Measurements from ENCODE around the gene OR2A12.

OR2A12 gene

DNA sequence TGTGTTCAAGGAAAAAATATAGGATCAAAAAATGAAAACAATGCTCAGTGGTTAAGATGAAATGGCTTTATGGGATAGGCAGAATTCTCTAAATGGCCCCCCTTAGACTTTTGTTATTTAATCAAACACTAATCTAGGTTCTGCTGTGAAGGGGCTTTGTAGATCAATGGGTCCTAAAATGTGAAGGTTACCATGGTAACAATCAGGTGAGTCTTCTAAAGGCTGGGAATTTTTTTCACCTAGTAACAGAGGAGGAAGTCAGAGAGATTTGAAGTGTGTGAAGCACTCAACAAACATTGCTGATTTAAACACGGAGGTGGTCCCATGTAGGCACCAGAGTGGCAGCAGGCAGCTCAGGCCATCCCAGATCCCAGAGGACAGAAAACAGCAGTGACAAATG is 48.0 kb downstream of the OR2A12 start:
- Histone ChIP-seq H3K9me3 (ENCODE audit: control insufficient read depth, insufficient read depth, low read length) (no peaks in the 10 kb centered on the region), H3K4me1 (ENCODE audit: insufficient read depth, low read length) (no peaks in the 10 kb centered on the region), H3K9ac (ENCODE audit: low read depth, low read length) (no peak overlapping the region), H3K36me3 (ENCODE audit: insufficient read depth, low read length) (no peaks in the 10 kb centered on the region)

- no peak overlapping the region for H3K9ac ChIP-seq (ENCODE audit: low read depth, low read length)
- H3K36me3 ChIP-seq (ENCODE audit: insufficient read depth, low read length) = no peaks in the 10 kb centered on the region
- H3K9me3 ChIP-seq (ENCODE audit: control insufficient read depth, insufficient read depth, low read length) = no peaks in the 10 kb centered on the region
- H3K4me1 ChIP-seq (ENCODE audit: insufficient read depth, low read length) = no peaks in the 10 kb centered on the region
Observed at GRCh38 chr7:144137501-144137900, 51.4 kb downstream of the OR2A12 start.

- Histone ChIP-seq H3K9me3 (ENCODE audit: control insufficient read depth, insufficient read depth, low read length) (no peaks in the 10 kb centered on the region; the same call in 1 of the 2 replicates), H3K4me1 (ENCODE audit: insufficient read depth, low read length) (no peaks in the 10 kb centered on the region), H3K9ac (ENCODE audit: low read depth, low read length) (no peak overlapping the region), H3K36me3 (ENCODE audit: insufficient read depth, low read length) (no peaks in the 10 kb centered on the region)
Observed at GRCh38 chr7:144142187-144142586, 56.1 kb downstream of the OR2A12 start.

- H3K4me1 ChIP-seq (ENCODE audit: insufficient read depth, low read length) = no peaks in the 10 kb centered on the region
Observed at GRCh38 chr7:144144426-144144825, 58.3 kb downstream of the OR2A12 start.

DNA sequence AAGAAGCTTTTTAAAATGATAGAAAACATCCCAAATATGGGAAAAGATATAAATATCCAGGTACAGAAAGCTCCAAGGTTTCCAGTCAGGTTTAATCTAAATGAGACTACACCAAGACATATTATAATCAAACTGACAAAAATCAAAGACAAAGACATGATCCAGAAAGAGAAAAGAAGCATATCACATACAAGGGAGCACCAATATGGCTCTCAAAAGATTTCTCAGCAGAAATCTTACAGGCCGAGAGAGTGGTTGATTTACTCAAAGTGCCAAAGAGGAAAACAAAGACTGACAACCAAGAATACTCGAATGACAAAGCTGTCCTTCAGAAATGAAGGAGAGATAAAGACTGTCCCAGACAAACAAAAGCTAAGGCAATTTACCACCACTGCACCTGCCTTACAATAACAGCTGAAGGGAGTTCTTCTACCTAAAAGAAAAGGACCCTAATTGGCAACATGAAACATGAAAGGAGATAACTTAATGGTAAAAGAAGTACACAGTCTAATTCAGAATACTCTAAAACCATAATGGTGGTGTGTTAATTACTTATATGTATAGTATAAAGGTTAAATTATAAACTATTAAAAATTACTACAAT is 62.2 kb downstream of the OR2A12 start:
- no peaks in the 10 kb centered on the region; the same call in 1 of the 2 replicates for H3K9me3 ChIP-seq (ENCODE audit: control insufficient read depth, insufficient read depth, low read length)
- no peaks in the 10 kb centered on the region for H3K4me1 ChIP-seq (ENCODE audit: insufficient read depth, low read length)
- H3K9ac ChIP-seq (ENCODE audit: low read depth, low read length) = no peak overlapping the region
- no peaks in the 10 kb centered on the region for H3K36me3 ChIP-seq (ENCODE audit: insufficient read depth, low read length)

More at GRCh38 chr7:144144426-144144825, 58.3 kb downstream of the OR2A12 start:
- no peaks in the 10 kb centered on the region; the same call in 1 of the 2 replicates for H3K9me3 ChIP-seq (ENCODE audit: control insufficient read depth, insufficient read depth, low read length)
- H3K36me3 ChIP-seq (ENCODE audit: insufficient read depth, low read length) = no peaks in the 10 kb centered on the region
- no peak overlapping the region for H3K9ac ChIP-seq (ENCODE audit: low read depth, low read length)

All from ES-I3 (cell line).